Activated T-helper 2 cell treated with anti-CD3 and anti-CD28 coated beads, Interferon-gamma antibody, Interleukin-2, Interleukin-4, amounts not matched to agents 10 μg/mL and 5 μg/mL and 100 μg/mL, durations not matched to agents 14 hours and 24 hours and 36 hours (primary cell): Measurements from ENCODE around the gene PCDHGA5. TPM values are rescaled to one million over a fixed set of nuclear protein-coding genes. Genes with fewer than 3 reads are reported as not detected.
"Not testable (repeated sequence)": the region's sequence is repeated elsewhere in the genome, so short reads cannot be mapped to it uniquely, and the experiment has no call there.

Experiments
- DNase-seq: peaks from one replicate; pipeline ENCODE4 v3.0.0; 2021; ENCODE audit warnings: low spot score
- H3K27ac Mint-ChIP-seq: one replicate; pipeline ENCODE4 v1.8.0; 2021; ENCODE audit warnings: mixed read lengths
- H3K27me3 Mint-ChIP-seq: one replicate; pipeline ENCODE4 v1.8.0; 2021; ENCODE audit warnings: low read depth, mixed read lengths
- H3K36me3 Mint-ChIP-seq: one replicate; pipeline ENCODE4 v1.8.0; 2021; ENCODE audit warnings: low read depth, mixed read lengths
- H3K4me1 Mint-ChIP-seq: one replicate; pipeline ENCODE4 v1.8.0; 2021; ENCODE audit warnings: low read depth, mixed read lengths
- H3K4me3 Mint-ChIP-seq: one replicate; pipeline ENCODE4 v1.8.0; 2021; ENCODE audit warnings: low read depth, mild to moderate bottlenecking, moderate library complexity, mixed read lengths
- H3K9me3 Mint-ChIP-seq: one replicate; pipeline ENCODE4 v1.8.0; 2021; ENCODE audit warnings: mixed read lengths
- intact Hi-C: fragments of 100-400 bp; cut with micrococcal nuclease; formaldehyde crosslinking; loops from one replicate; pipeline ENCODE4 v1.15.1; 2023
- total RNA-seq: library from RNA; stranded (reverse); gene quantifications from 2 replicates; pipeline ENCODE4 v1.2.3, GENCODE V29; 2022

PCDHGA5 gene
- total RNA-seq, 1 donor from 2014 or later: 0.43 TPM

GRCh38 chr5:141359790-141360426 lies 4.1 kb upstream of the PCDHGA5 start, which contains the start of gene PCDHGB2:
PCDHGB2 (plus strand) TSS chr5:141359994; CDS start chr5:141360136, 142 bp downstream.
- peak within 1 kb of the TSS; percentile 62 for H3K27ac Mint-ChIP-seq
- H3K36me3 Mint-ChIP-seq: peaks cover 6% of the 10 kb centered on the region
- H3K9me3 Mint-ChIP-seq: peaks cover 52% of the 10 kb centered on the region
- intact Hi-C loops: loop anchor here (5.0 to 10.0 kb wide), 4 partner anchors 62 to 197 kb away; partner anchors contain the start of gene PCDHGA11
- no peak for DNase-seq
- peak within 1 kb of the TSS; percentile 85 for H3K4me3 Mint-ChIP-seq
- peaks cover 34% of the 10 kb centered on the region for H3K27me3 Mint-ChIP-seq
- peaks cover 2% of the 10 kb centered on the region for H3K4me1 Mint-ChIP-seq

- no peak overlapping the region for H3K27ac Mint-ChIP-seq
- H3K27me3 Mint-ChIP-seq: peaks cover 37% of the 10 kb centered on the region
Measured at GRCh38 chr5:141360685-141361084, 3.3 kb upstream of the PCDHGA5 start.

GRCh38 chr5:141362719-141363118 lies 1.2 kb upstream of the PCDHGA5 start:
- peaks cover 33% of the 10 kb centered on the region for H3K27me3 Mint-ChIP-seq
- intact Hi-C loops: no loop called here
- H3K36me3 Mint-ChIP-seq: peaks cover 6% of the 10 kb centered on the region
- H3K9me3 Mint-ChIP-seq: peaks cover 55% of the 10 kb centered on the region
- DNase-seq: no peak
- no peak overlapping the region for H3K27ac Mint-ChIP-seq
- H3K4me3 Mint-ChIP-seq: no peak overlapping the region
- H3K4me1 Mint-ChIP-seq: peaks cover 2% of the 10 kb centered on the region

More at GRCh38 chr5:141360685-141361084, 3.3 kb upstream of the PCDHGA5 start:
- no peak for DNase-seq
- intact Hi-C loops: no loop called here
- Mint-ChIP-seq H3K4me1 (peaks cover 2% of the 10 kb centered on the region), H3K4me3 (peak overlapping the region; percentile 85), H3K36me3 (peaks cover 6% of the 10 kb centered on the region), H3K9me3 (peaks cover 55% of the 10 kb centered on the region)

GRCh38 chr5:141366016-141366896 lies 2.3 kb downstream of the PCDHGA5 start:
- peaks cover 45% of the 10 kb centered on the region for H3K9me3 Mint-ChIP-seq
- no peak for DNase-seq
- no peak overlapping the region for H3K4me3 Mint-ChIP-seq
- intact Hi-C loops: no loop called here
- H3K27ac Mint-ChIP-seq: no peak overlapping the region
- peaks cover 3% of the 10 kb centered on the region for H3K36me3 Mint-ChIP-seq
- peaks cover 30% of the 10 kb centered on the region for H3K27me3 Mint-ChIP-seq
- H3K4me1 Mint-ChIP-seq: peaks cover 1% of the 10 kb centered on the region

- Mint-ChIP-seq H3K4me3 (peak within 1 kb of the TSS; percentile 77), H3K27ac (no peak within 1 kb of the TSS), H3K9me3 (peaks cover 37% of the 10 kb centered on the region), H3K4me1 (peaks cover 1% of the 10 kb centered on the region), H3K27me3 (peaks cover 19% of the 10 kb centered on the region), H3K36me3 (peaks cover 5% of the 10 kb centered on the region)
- DNase-seq: no peak
- intact Hi-C loops: no loop called here
Measured at GRCh38 chr5:141369994-141370848, 6.3 kb downstream of the PCDHGA5 start, which contains the start of gene PCDHGB3. PCDHGB3 (plus strand) TSS chr5:141370242; CDS start chr5:141370395, 153 bp downstream.

GRCh38 chr5:141371572-141372475 lies 7.9 kb downstream of the PCDHGA5 start:
- H3K27me3 Mint-ChIP-seq: peaks cover 15% of the 10 kb centered on the region

GRCh38 chr5:141373673-141374317 lies 9.8 kb downstream of the PCDHGA5 start, which contains the start of gene PCDHGA6:
PCDHGA6 (plus strand) TSS chr5:141373891; CDS start chr5:141374084, 193 bp downstream.
- intact Hi-C loops: no loop called here
- H3K9me3 Mint-ChIP-seq: peaks cover 44% of the 10 kb centered on the region

More at GRCh38 chr5:141371572-141372475, 7.9 kb downstream of the PCDHGA5 start:
- no peak for DNase-seq
- no peak overlapping the region for H3K4me3 Mint-ChIP-seq
- peaks cover 5% of the 10 kb centered on the region for H3K36me3 Mint-ChIP-seq
- intact Hi-C loops: no loop called here
- H3K4me1 Mint-ChIP-seq: peaks cover 1% of the 10 kb centered on the region
- peaks cover 38% of the 10 kb centered on the region for H3K9me3 Mint-ChIP-seq
- H3K27ac Mint-ChIP-seq: no peak overlapping the region

GRCh38 chr5:141374627-141375026 lies 10.7 kb downstream of the PCDHGA5 start:
- DNase-seq: no peak
- Mint-ChIP-seq H3K9me3 (peaks cover 46% of the 10 kb centered on the region), H3K36me3 (peaks cover 5% of the 10 kb centered on the region), H3K27me3 (peaks cover 11% of the 10 kb centered on the region), H3K27ac (no peak overlapping the region), H3K4me1 (no peaks in the 10 kb centered on the region), H3K4me3 (no peak overlapping the region)
- intact Hi-C loops: no loop called here

More at GRCh38 chr5:141373673-141374317, 9.8 kb downstream of the PCDHGA5 start, which contains the start of gene PCDHGA6:
- Mint-ChIP-seq H3K36me3 (peaks cover 5% of the 10 kb centered on the region), H3K27ac (no peak within 1 kb of the TSS), H3K4me3 (peak within 1 kb of the TSS; percentile 13), H3K27me3 (peaks cover 15% of the 10 kb centered on the region), H3K4me1 (peaks cover 1% of the 10 kb centered on the region)
- DNase-seq: no peak

GRCh38 chr5:141375444-141376155 lies 11.6 kb downstream of the PCDHGA5 start:
- peaks cover 46% of the 10 kb centered on the region for H3K9me3 Mint-ChIP-seq
- H3K36me3 Mint-ChIP-seq, H3K27me3 Mint-ChIP-seq, H3K4me1 Mint-ChIP-seq, DNase-seq, H3K4me3 Mint-ChIP-seq, intact Hi-C loops, H3K27ac Mint-ChIP-seq: not testable (repeated sequence)

- intact Hi-C loops: no loop called here
- Mint-ChIP-seq H3K4me3 (peak within 1 kb of the TSS; percentile 75), H3K9me3 (peaks cover 38% of the 10 kb centered on the region), H3K36me3 (no peaks in the 10 kb centered on the region), H3K4me1 (no peaks in the 10 kb centered on the region), H3K27ac (no peak within 1 kb of the TSS), H3K27me3 (peaks cover 11% of the 10 kb centered on the region)
- no peak for DNase-seq
Measured at GRCh38 chr5:141382469-141383294, 18.7 kb downstream of the PCDHGA5 start, which contains the start of gene PCDHGA7. PCDHGA7 (plus strand) TSS chr5:141382742; CDS start chr5:141382900, 158 bp downstream.
